ENCODE measurements around the gene ADCK2.
A peak's percentile ranks its signal among the peaks of the same experiment; 100 is the strongest.
"Not testable (repeated sequence)": the region's sequence is repeated elsewhere in the genome, so short reads cannot be mapped to it uniquely, and the experiment has no call there.

Gene ADCK2

GRCh38 chr7:140669862-140670261 lies 2.9 kb upstream of the ADCK2 start:
- H3K27ac ChIP-seq (ENCODE audit: low read depth, low read length); H3K36me3 ChIP-seq (ENCODE audit: control insufficient read depth, insufficient read depth, low read length); H3K4me1 ChIP-seq (ENCODE audit: control insufficient read depth, insufficient read depth, low read length); H3K9ac ChIP-seq (ENCODE audit: low read length); H3K27me3 ChIP-seq (ENCODE audit: control insufficient read depth, insufficient read depth, low read length); H3K4me3 ChIP-seq (ENCODE audit: low read length): not testable (repeated sequence)

GRCh38 chr7:140670343-140670935 lies 2.3 kb upstream of the ADCK2 start:
- Histone ChIP-seq H3K4me1 (ENCODE audit: control insufficient read depth, insufficient read depth, low read length) (peaks cover 5% of the 10 kb centered on the region), H3K27ac (ENCODE audit: low read depth, low read length) (no peak overlapping the region), H3K9ac (ENCODE audit: low read length) (no peak overlapping the region), H3K4me3 (ENCODE audit: low read length) (no peak overlapping the region), H3K36me3 (ENCODE audit: control insufficient read depth, insufficient read depth, low read length) (no peaks in the 10 kb centered on the region), H3K27me3 (ENCODE audit: control insufficient read depth, insufficient read depth, low read length) (no peaks in the 10 kb centered on the region)

- H3K4me1 ChIP-seq (ENCODE audit: control insufficient read depth, insufficient read depth, low read length): peaks cover 10% of the 10 kb centered on the region
- H3K27ac ChIP-seq (ENCODE audit: low read depth, low read length): no peak overlapping the region
- no peaks in the 10 kb centered on the region for H3K36me3 ChIP-seq (ENCODE audit: control insufficient read depth, insufficient read depth, low read length)
- H3K27me3 ChIP-seq (ENCODE audit: control insufficient read depth, insufficient read depth, low read length): no peaks in the 10 kb centered on the region
- H3K4me3 ChIP-seq (ENCODE audit: low read length): no peak overlapping the region
- H3K9ac ChIP-seq (ENCODE audit: low read length): no peak overlapping the region
Observed at GRCh38 chr7:140671966-140672365, 779 bp upstream of the ADCK2 start.

- Histone ChIP-seq H3K27ac (ENCODE audit: low read depth, low read length) (peak overlapping the region; percentile 69), H3K4me1 (ENCODE audit: control insufficient read depth, insufficient read depth, low read length) (peaks cover 10% of the 10 kb centered on the region), H3K27me3 (ENCODE audit: control insufficient read depth, insufficient read depth, low read length) (no peaks in the 10 kb centered on the region), H3K9ac (ENCODE audit: low read length) (peak overlapping the region; percentile 61), H3K36me3 (ENCODE audit: control insufficient read depth, insufficient read depth, low read length) (no peaks in the 10 kb centered on the region), H3K4me3 (ENCODE audit: low read length) (peak overlapping the region; percentile 79)
Observed at GRCh38 chr7:140673063-140673773, 473 bp downstream of the ADCK2 start.

GRCh38 chr7:140673774-140674155 lies 1.0 kb downstream of the ADCK2 start:
- Histone ChIP-seq H3K36me3 (ENCODE audit: control insufficient read depth, insufficient read depth, low read length) (peaks cover under 1% of the 10 kb centered on the region), H3K27ac (ENCODE audit: low read depth, low read length) (peak overlapping the region; percentile 69), H3K9ac (ENCODE audit: low read length) (peak overlapping the region; percentile 61), H3K4me3 (ENCODE audit: low read length) (peak overlapping the region; percentile 79), H3K4me1 (ENCODE audit: control insufficient read depth, insufficient read depth, low read length) (peaks cover 10% of the 10 kb centered on the region), H3K27me3 (ENCODE audit: control insufficient read depth, insufficient read depth, low read length) (no peaks in the 10 kb centered on the region)

GRCh38 chr7:140674356-140674800 lies 1.6 kb downstream of the ADCK2 start:
- Histone ChIP-seq H3K36me3 (ENCODE audit: control insufficient read depth, insufficient read depth, low read length) (peaks cover 6% of the 10 kb centered on the region), H3K27ac (ENCODE audit: low read depth, low read length) (no peak overlapping the region), H3K4me3 (ENCODE audit: low read length) (peak overlapping the region; percentile 79), H3K4me1 (ENCODE audit: control insufficient read depth, insufficient read depth, low read length) (peaks cover 10% of the 10 kb centered on the region), H3K9ac (ENCODE audit: low read length) (no peak overlapping the region), H3K27me3 (ENCODE audit: control insufficient read depth, insufficient read depth, low read length) (no peaks in the 10 kb centered on the region)

GRCh38 chr7:140674899-140675701 lies 2.4 kb downstream of the ADCK2 start:
- H3K27me3 ChIP-seq (ENCODE audit: control insufficient read depth, insufficient read depth, low read length): no peaks in the 10 kb centered on the region
- H3K27ac ChIP-seq (ENCODE audit: low read depth, low read length): no peak overlapping the region
- peaks cover 10% of the 10 kb centered on the region for H3K4me1 ChIP-seq (ENCODE audit: control insufficient read depth, insufficient read depth, low read length)
- peaks cover 7% of the 10 kb centered on the region for H3K36me3 ChIP-seq (ENCODE audit: control insufficient read depth, insufficient read depth, low read length)
- H3K9ac ChIP-seq (ENCODE audit: low read length): no peak overlapping the region
- H3K4me3 ChIP-seq (ENCODE audit: low read length): no peak overlapping the region

GRCh38 chr7:140675726-140676125 lies 3.0 kb downstream of the ADCK2 start:
- H3K27me3 ChIP-seq (ENCODE audit: control insufficient read depth, insufficient read depth, low read length): no peaks in the 10 kb centered on the region
- H3K27ac ChIP-seq (ENCODE audit: low read depth, low read length): no peak overlapping the region
- peaks cover 10% of the 10 kb centered on the region for H3K36me3 ChIP-seq (ENCODE audit: control insufficient read depth, insufficient read depth, low read length)
- peaks cover 10% of the 10 kb centered on the region for H3K4me1 ChIP-seq (ENCODE audit: control insufficient read depth, insufficient read depth, low read length)
- no peak overlapping the region for H3K4me3 ChIP-seq (ENCODE audit: low read length)
- no peak overlapping the region for H3K9ac ChIP-seq (ENCODE audit: low read length)

- Histone ChIP-seq H3K36me3 (ENCODE audit: control insufficient read depth, insufficient read depth, low read length) (peaks cover 13% of the 10 kb centered on the region), H3K27me3 (ENCODE audit: control insufficient read depth, insufficient read depth, low read length) (no peaks in the 10 kb centered on the region), H3K4me3 (ENCODE audit: low read length) (no peak overlapping the region), H3K27ac (ENCODE audit: low read depth, low read length) (no peak overlapping the region), H3K9ac (ENCODE audit: low read length) (no peak overlapping the region), H3K4me1 (ENCODE audit: control insufficient read depth, insufficient read depth, low read length) (peaks cover 10% of the 10 kb centered on the region)
Observed at GRCh38 chr7:140676306-140676705, 3.6 kb downstream of the ADCK2 start.

GRCh38 chr7:140676956-140677355 lies 4.2 kb downstream of the ADCK2 start:
- not testable (repeated sequence) for H3K27me3 ChIP-seq (ENCODE audit: control insufficient read depth, insufficient read depth, low read length); H3K9ac ChIP-seq (ENCODE audit: low read length); H3K4me3 ChIP-seq (ENCODE audit: low read length); H3K4me1 ChIP-seq (ENCODE audit: control insufficient read depth, insufficient read depth, low read length); H3K27ac ChIP-seq (ENCODE audit: low read depth, low read length)
- peaks cover 13% of the 10 kb centered on the region for H3K36me3 ChIP-seq (ENCODE audit: control insufficient read depth, insufficient read depth, low read length)

GRCh38 chr7:140677496-140677895 lies 4.8 kb downstream of the ADCK2 start:
- Histone ChIP-seq H3K4me1 (ENCODE audit: control insufficient read depth, insufficient read depth, low read length) (peaks cover 10% of the 10 kb centered on the region), H3K36me3 (ENCODE audit: control insufficient read depth, insufficient read depth, low read length) (peaks cover 13% of the 10 kb centered on the region), H3K27ac (ENCODE audit: low read depth, low read length) (no peak overlapping the region), H3K9ac (ENCODE audit: low read length) (no peak overlapping the region), H3K4me3 (ENCODE audit: low read length) (no peak overlapping the region), H3K27me3 (ENCODE audit: control insufficient read depth, insufficient read depth, low read length) (no peaks in the 10 kb centered on the region)

GRCh38 chr7:140678081-140678815 lies 5.5 kb downstream of the ADCK2 start:
- no peak overlapping the region for H3K27ac ChIP-seq (ENCODE audit: low read depth, low read length)
- peaks cover 10% of the 10 kb centered on the region for H3K4me1 ChIP-seq (ENCODE audit: control insufficient read depth, insufficient read depth, low read length)
- no peak overlapping the region for H3K9ac ChIP-seq (ENCODE audit: low read length)
- H3K27me3 ChIP-seq (ENCODE audit: control insufficient read depth, insufficient read depth, low read length): no peaks in the 10 kb centered on the region
- H3K4me3 ChIP-seq (ENCODE audit: low read length): no peak overlapping the region
- H3K36me3 ChIP-seq (ENCODE audit: control insufficient read depth, insufficient read depth, low read length): peaks cover 13% of the 10 kb centered on the region

Data from rectal smooth muscle tissue (tissue), 1 donor.